Measurements from ENCODE around the gene FARP1. TPM values are rescaled to one million over a fixed set of nuclear protein-coding genes. Genes with fewer than 3 reads are reported as not detected.
A peak's percentile ranks its signal among the peaks of the same experiment; 100 is the strongest.

The FARP1 gene
- total RNA-seq, 1 experiment from 2014 or later, result 96.6 TPM

DNA sequence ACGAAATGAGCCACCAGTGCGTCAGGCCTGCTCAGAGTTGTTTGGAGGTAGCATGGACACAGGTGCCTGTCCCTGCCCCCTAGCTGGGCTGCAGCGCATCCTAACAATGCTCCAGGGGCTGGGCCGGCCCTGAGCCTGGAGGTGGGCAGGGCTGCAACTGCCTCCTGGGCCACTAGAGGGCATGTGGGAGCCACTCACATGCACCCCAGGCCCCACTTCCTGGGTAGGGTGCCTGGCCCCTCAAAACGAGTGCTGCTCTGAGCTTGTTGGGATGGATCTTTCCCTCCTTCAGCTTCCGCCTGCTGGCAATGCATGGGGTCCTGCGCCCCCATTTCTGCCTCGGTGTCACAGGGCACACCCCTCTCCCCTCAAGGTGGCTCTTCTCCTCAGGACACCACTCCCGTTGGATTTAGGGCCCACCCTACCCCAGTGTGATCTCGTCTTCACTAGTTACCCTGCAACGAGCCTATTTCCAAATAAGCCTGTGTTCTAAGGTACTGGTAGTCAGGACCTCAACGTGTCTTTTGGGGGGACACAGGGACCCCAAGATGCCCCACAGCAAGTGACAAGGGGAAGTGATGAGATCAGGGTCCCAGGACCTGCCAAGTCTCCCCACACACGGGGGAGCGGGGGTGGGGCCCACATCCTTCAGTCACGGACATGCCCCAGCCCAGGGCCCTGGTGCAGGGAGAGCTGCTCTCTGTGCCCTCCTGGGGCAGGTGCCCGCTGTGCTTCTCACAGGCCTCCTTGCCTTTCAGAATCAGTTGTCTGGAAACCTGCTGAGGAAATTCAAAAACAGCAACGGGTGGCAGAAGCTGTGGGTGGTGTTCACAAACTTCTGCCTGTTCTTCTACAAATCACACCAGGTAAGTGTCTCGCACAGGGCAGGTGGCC lies 302.7 kb downstream of the FARP1 start (continued):
- TF ChIP-seq ZNF425 (CRISPR knock-in tag; conservative IDR thresholded peaks at IDR 0.05) (no peak), TCF7 (CRISPR knock-in tag; IDR thresholded peaks at IDR 0.05; ENCODE audit: low read depth) (no peak), IRF2 (CRISPR knock-in tag; IDR thresholded peaks at IDR 0.05; ENCODE audit: borderline replicate concordance, low read depth) (no peak), HMGA2 (CRISPR knock-in tag; IDR thresholded peaks at IDR 0.05) (no peak), SP1 (CRISPR knock-in tag; conservative IDR thresholded peaks at IDR 0.05) (0 out of 2 replicates have a peak, but pooled peaks have one; percentile 42), ZBTB21 (CRISPR knock-in tag; IDR thresholded peaks at IDR 0.05; ENCODE audit: borderline replicate concordance) (0 out of 2 replicates have a peak, but pooled peaks have one; percentile 22), ZNF396 (CRISPR knock-in tag; IDR thresholded peaks at IDR 0.05; ENCODE audit: borderline replicate concordance) (no peak), MAX (CRISPR knock-in tag; IDR thresholded peaks at IDR 0.05) (no peak), USF2 (CRISPR knock-in tag; IDR thresholded peaks at IDR 0.05) (0 out of 2 replicates have a peak, but pooled peaks have one; percentile 14), TP53 (CRISPR knock-in tag; IDR thresholded peaks at IDR 0.05) (no peak), ESRRA (CRISPR knock-in tag; IDR thresholded peaks at IDR 0.05; ENCODE audit: borderline replicate concordance) (no peak), ATF1 (CRISPR knock-in tag; IDR thresholded peaks at IDR 0.05) (no peak)
- TF ChIP-seq, protein P1, sequence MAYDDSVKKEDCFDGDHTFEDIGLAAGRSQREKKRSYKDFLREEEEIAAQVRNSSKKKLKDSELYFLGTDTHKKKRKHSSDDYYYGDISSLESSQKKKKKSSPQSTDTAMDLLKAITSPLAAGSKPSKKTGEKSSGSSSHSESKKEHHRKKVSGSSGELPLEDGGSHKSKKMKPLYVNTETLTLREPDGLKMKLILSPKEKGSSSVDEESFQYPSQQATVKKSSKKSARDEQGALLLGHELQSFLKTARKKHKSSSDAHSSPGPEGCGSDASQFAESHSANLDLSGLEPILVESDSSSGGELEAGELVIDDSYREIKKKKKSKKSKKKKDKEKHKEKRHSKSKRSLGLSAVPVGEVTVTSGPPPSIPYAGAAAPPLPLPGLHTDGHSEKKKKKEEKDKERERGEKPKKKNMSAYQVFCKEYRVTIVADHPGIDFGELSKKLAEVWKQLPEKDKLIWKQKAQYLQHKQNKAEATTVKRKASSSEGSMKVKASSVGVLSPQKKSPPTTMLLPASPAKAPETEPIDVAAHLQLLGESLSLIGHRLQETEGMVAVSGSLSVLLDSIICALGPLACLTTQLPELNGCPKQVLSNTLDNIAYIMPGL (CRISPR knock-in tag; IDR thresholded peaks at IDR 0.05), result no peak

- Mint-ChIP-seq H3K27me3 (ENCODE audit: low read depth) (no peaks in the 10 kb centered on the region), H3K36me3 (peaks cover 28% of the 10 kb centered on the region), H3K4me3 (no peak overlapping the region), H3K27ac (peak overlapping the region; percentile 49; the same call in 1 of the 2 replicates), H3K4me1 (peaks cover 27% of the 10 kb centered on the region), H3K9me3 (no peaks in the 10 kb centered on the region)
- ChIA-PET CTCF (interaction anchor here (0.7 to 4.4 kb wide), 13 partner anchors 9 to 572 kb away, joined by 3 to 67 read pairs (median 11); partner anchors contain the start of gene STK24), POLR2A (no interaction called here)
- no peak for TF ChIP-seq ZNF232 (CRISPR knock-in tag; IDR thresholded peaks at IDR 0.05)
- no peak for TF ChIP-seq ELF4 (CRISPR knock-in tag; IDR thresholded peaks at IDR 0.05; ENCODE audit: low read depth)
- TF ChIP-seq, protein P2, sequence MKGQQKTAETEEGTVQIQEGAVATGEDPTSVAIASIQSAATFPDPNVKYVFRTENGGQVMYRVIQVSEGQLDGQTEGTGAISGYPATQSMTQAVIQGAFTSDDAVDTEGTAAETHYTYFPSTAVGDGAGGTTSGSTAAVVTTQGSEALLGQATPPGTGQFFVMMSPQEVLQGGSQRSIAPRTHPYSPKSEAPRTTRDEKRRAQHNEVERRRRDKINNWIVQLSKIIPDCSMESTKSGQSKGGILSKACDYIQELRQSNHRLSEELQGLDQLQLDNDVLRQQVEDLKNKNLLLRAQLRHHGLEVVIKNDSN (CRISPR knock-in tag; IDR thresholded peaks at IDR 0.05), result no peak
- no peak for TF ChIP-seq ZNF671 (CRISPR knock-in tag; IDR thresholded peaks at IDR 0.05)
- TF ChIP-seq JAZF1 (CRISPR knock-in tag; IDR thresholded peaks at IDR 0.05), result no peak
- TF ChIP-seq CREM (CRISPR knock-in tag; IDR thresholded peaks at IDR 0.05), result no peak
- TF ChIP-seq SMAD3 (CRISPR knock-in tag; IDR thresholded peaks at IDR 0.05; ENCODE audit: borderline replicate concordance), result no peak
- no peak for TF ChIP-seq JUN (CRISPR knock-in tag; IDR thresholded peaks at IDR 0.05)
- TF ChIP-seq IRF2 (CRISPR knock-in tag; IDR thresholded peaks at IDR 0.05; ENCODE audit: borderline replicate concordance, low read depth), result no peak
- TF ChIP-seq ESRRA (CRISPR knock-in tag; IDR thresholded peaks at IDR 0.05; ENCODE audit: borderline replicate concordance), result no peak
- no peak for TF ChIP-seq NR2C2 (CRISPR knock-in tag; IDR thresholded peaks at IDR 0.05)
- TF ChIP-seq ZNF317 (CRISPR knock-in tag; IDR thresholded peaks at IDR 0.05; ENCODE audit: borderline replicate concordance, low read depth), result no peak
- TF ChIP-seq, protein P3, sequence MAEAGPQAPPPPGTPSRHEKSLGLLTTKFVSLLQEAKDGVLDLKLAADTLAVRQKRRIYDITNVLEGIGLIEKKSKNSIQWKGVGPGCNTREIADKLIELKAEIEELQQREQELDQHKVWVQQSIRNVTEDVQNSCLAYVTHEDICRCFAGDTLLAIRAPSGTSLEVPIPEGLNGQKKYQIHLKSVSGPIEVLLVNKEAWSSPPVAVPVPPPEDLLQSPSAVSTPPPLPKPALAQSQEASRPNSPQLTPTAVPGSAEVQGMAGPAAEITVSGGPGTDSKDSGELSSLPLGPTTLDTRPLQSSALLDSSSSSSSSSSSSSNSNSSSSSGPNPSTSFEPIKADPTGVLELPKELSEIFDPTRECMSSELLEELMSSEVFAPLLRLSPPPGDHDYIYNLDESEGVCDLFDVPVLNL (CRISPR knock-in tag; IDR thresholded peaks at IDR 0.05; ENCODE audit: borderline replicate concordance, low read depth), result no peak
- no peak for TF ChIP-seq ZBTB21 (CRISPR knock-in tag; IDR thresholded peaks at IDR 0.05; ENCODE audit: borderline replicate concordance)
- TF ChIP-seq FOXP1 (CRISPR knock-in tag; IDR thresholded peaks at IDR 0.05; ENCODE audit: borderline replicate concordance), result no peak
- TF ChIP-seq NFYB (CRISPR knock-in tag; conservative IDR thresholded peaks at IDR 0.05; ENCODE audit: low read depth), result no peak
- TF ChIP-seq SP1 (CRISPR knock-in tag; conservative IDR thresholded peaks at IDR 0.05), result no peak
- no peak for TF ChIP-seq MYBL2 (CRISPR knock-in tag; IDR thresholded peaks at IDR 0.05)
- TF ChIP-seq MAX (CRISPR knock-in tag; IDR thresholded peaks at IDR 0.05), result no peak
- ATAC-seq, result no peak
- DNase-seq (ENCODE audit: low spot score), result no peak
Observed at GRCh38 chr13:98446234-98446621, 303.3 kb downstream of the FARP1 start.

Measured in WTC11 (cell line).